Spleen (tissue), 11 donors: Measurements from ENCODE around the gene LPP. TPM values are rescaled to one million over a fixed set of nuclear protein-coding genes. Genes with fewer than 3 reads are reported as not detected.

Experiments used
- DNase-seq: peaks from one replicate; pipeline ENCODE4 v3.0.0-alpha.2; 2020
- H3K27ac ChIP-seq, 8 donors: fragments of 200-600 bp; sonication (generic) in 7 of 8; 1 replicate in 4 of 8; 2 replicates in 4 of 8; pipeline versions ENCODE4 v1.5.0 to v1.8.0; 2016 to 2021; ENCODE audit warnings: inconsistent platforms in 4 of 8, mild to moderate bottlenecking in 4 of 8, moderate library complexity in 1 of 8
- H3K27me3 ChIP-seq, 7 donors: fragments of 200-600 bp; sonication (generic) in 6 of 7; replicated peaks in 1 of 7; 1 replicate in 4 of 7; 2 replicates in 3 of 7; pipeline versions ENCODE4 v1.5.0 to v1.8.0; 2016 to 2021; ENCODE audit warnings: inconsistent platforms in 3 of 7, mild to moderate bottlenecking in 1 of 7
- H3K36me3 ChIP-seq, 6 donors: fragments of 200-600 bp; sonication (generic) in 5 of 6; 1 replicate in 4 of 6; 2 replicates in 2 of 6; pipeline versions ENCODE4 v1.5.0 to v1.8.0; 2016 to 2021; ENCODE audit warnings: inconsistent platforms in 2 of 6
- H3K4me1 ChIP-seq, 6 donors: fragments of 200-600 bp; sonication (generic) in 5 of 6; 1 replicate in 3 of 6; 2 replicates in 3 of 6; pipeline versions ENCODE4 v1.5.0 to v1.8.0; 2016 to 2021; ENCODE audit warnings: inconsistent platforms in 3 of 6
- H3K4me3 ChIP-seq, 8 donors: fragments of 200-600 bp; sonication (generic) in 7 of 8; 1 replicate in 4 of 8; 2 replicates in 4 of 8; pipeline versions ENCODE4 v1.5.0 to v1.8.0; 2016 to 2021; ENCODE audit warnings: inconsistent platforms in 4 of 8, mild to moderate bottlenecking in 4 of 8, moderate library complexity in 2 of 8
- H3K9me3 ChIP-seq, 8 donors: fragments of 200-600 bp; sonication (generic) in 7 of 8; 1 replicate in 4 of 8; 2 replicates in 4 of 8; pipeline versions ENCODE4 v1.5.0 to v1.8.0; 2016 to 2021; ENCODE audit warnings: inconsistent platforms in 4 of 8
- POLR2A ChIP-seq, 3 donors: fragments of 450-650 bp; IDR thresholded peaks; one replicate each; pipeline ENCODE4 v1.5.1; 2017; ENCODE audit warnings: antibody characterized with exemption in 3 of 3, mild to moderate bottlenecking in 1 of 3
- POLR2AphosphoS5 ChIP-seq, 3 donors: sonication (generic); formaldehyde crosslinking; IDR thresholded peaks; one replicate each; pipeline ENCODE4 v1.5.1; 2017; ENCODE audit warnings: antibody characterized with exemption in 3 of 3
- WGBS, 5 donors: extraction: QIAGEN DNeasy Blood & Tissue Kit in 3 of 5; methylation state at CpG; one replicate each; pipeline versions ENCODE4 v1.1.5 to v1.1.7; 2013 to 2018; 5-methylcytosine and 5-hydroxymethylcytosine counted together
- intact Hi-C: fragments of 100-400 bp; cut with DNase I; formaldehyde crosslinking; loops from one replicate; pipeline ENCODE4 v1.15.0; 2023; ENCODE audit warnings: low total_unique reads
- polyA plus RNA-seq, 3 donors: library from polyadenylated mRNA; stranded (reverse); fragments of 200-250 nt; gene quantifications; one replicate each; pipeline ENCODE4 v1.2.1, GENCODE V29; 2013
- total RNA-seq, 7 donors: library from RNA; depleted of rRNA in 3 of 7; stranded (reverse); fragments of >200 nt in 3 of 7; fragmentation: NEBNext Ultra II Directional in 4 of 7; extraction: Animal tissue kit (Norgen Biotek cat#: 25700) in 4 of 7; gene quantifications; one replicate each; pipeline versions ENCODE4 v1.1.0 to v1.2.1, GENCODE V29; 2016 to 2021
- TF ChIP-seq, protein P1 (sequence below), 11 experiments: fragments of 200-600 bp in 7 of 11; fragments of 450-650 bp in 4 of 11; sonication (generic) in 4 of 11; IDR thresholded peaks in 8 of 11; conservative IDR thresholded peaks in 3 of 11; 1 replicate in 7 of 11; 2 replicates in 4 of 11; pipeline versions ENCODE4 v1.4.0 to v1.8.0; 2016 to 2021; ENCODE audit warnings: antibody characterized with exemption in 11 of 11, inconsistent platforms in 4 of 11, mild to moderate bottlenecking in 1 of 11
- donor health status: healthy with polysubstance abuse.
- donor health status: DM: no; HTN: no; CAD: no; lungs with moderate emphysema.
- donor health status: DM: no; HTN: no; CAD: no.
- donor health status: Bipolar disorder and iron deficiency.
- donor health status: healthy.
- donor health status: DM: no; HTN: no; CAD: no.
- donor health status: DM: yes; HTN: yes; CAD: no.

Gene LPP
- total and polyA plus RNA-seq, 10 donors = 2.4 to 270 (median 156) TPM

DNA sequence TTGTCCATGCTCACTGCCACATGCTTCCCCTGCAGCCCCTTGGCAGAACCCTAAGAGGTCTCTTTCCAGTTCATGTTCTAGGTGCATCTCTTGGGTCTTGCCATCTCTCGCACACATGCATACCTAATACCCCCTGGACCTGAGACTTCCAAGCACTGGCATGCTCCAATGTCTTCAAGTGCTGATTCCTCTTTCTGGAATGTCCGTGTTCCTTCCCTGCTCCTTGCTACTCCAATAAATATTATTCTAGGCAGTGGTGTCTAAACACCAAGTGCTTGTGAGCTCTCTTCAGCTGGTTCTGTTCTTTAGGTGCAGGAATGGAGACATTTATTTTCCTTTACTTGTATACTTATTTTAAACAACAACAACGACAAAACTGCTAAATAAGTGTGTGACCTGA lies 370.1 kb downstream of the LPP start:
- intact Hi-C loops = no loop called here
- 60 to 96% (median 65%) methylated on average over 3 of the region's 3 CpGs for WGBS, 5 donors
- no peak overlapping the region for H3K4me3 ChIP-seq
- peaks cover 0 to 37% (median 4%) of the 10 kb centered on the region in 6 donors for H3K36me3 ChIP-seq
- H3K27ac ChIP-seq = no peak overlapping the region
- TF ChIP-seq, protein P1, sequence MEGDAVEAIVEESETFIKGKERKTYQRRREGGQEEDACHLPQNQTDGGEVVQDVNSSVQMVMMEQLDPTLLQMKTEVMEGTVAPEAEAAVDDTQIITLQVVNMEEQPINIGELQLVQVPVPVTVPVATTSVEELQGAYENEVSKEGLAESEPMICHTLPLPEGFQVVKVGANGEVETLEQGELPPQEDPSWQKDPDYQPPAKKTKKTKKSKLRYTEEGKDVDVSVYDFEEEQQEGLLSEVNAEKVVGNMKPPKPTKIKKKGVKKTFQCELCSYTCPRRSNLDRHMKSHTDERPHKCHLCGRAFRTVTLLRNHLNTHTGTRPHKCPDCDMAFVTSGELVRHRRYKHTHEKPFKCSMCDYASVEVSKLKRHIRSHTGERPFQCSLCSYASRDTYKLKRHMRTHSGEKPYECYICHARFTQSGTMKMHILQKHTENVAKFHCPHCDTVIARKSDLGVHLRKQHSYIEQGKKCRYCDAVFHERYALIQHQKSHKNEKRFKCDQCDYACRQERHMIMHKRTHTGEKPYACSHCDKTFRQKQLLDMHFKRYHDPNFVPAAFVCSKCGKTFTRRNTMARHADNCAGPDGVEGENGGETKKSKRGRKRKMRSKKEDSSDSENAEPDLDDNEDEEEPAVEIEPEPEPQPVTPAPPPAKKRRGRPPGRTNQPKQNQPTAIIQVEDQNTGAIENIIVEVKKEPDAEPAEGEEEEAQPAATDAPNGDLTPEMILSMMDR (IDR thresholded peaks at IDR 0.05 in 8 of 11, conservative IDR thresholded peaks at IDR 0.05 in 3 of 11) = no peak
- DNase-seq = no peak
- peaks cover 0 to 6% (median 0%) of the 10 kb centered on the region in 6 donors for H3K4me1 ChIP-seq
- no peaks in the 10 kb centered on the region for H3K9me3 ChIP-seq
- H3K27me3 ChIP-seq = no peaks in the 10 kb centered on the region

DNA sequence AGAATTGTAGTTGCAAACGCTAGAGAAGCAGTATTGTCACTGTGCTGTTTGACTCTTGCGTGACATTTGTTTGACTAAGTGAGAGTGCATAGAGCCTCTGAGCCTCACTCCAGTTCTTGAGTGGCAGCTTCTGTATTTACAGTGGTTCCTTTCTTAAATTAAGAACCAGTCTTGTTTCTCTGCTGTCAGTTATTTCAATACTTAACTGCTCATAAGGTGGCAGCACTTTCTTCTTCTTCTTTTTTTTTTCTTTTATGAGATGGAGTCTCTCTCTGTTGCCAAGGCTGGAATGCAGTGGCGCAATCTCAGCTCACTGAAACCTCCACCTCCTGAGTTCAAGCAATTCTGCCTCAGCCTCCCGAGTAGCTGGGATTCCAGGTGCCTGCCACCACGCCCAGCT lies 372.1 kb downstream of the LPP start:
- Histone ChIP-seq H3K27ac (no peak overlapping the region), H3K36me3 (peaks cover 0 to 37% (median 4%) of the 10 kb centered on the region in 6 donors), H3K9me3 (no peaks in the 10 kb centered on the region), H3K4me1 (peaks cover 0 to 6% (median 0%) of the 10 kb centered on the region in 6 donors), H3K4me3 (no peak overlapping the region), H3K27me3 (no peaks in the 10 kb centered on the region)
- no peak for TF ChIP-seq POLR2AphosphoS5 (IDR thresholded peaks at IDR 0.05)
- TF ChIP-seq, protein P1 (IDR thresholded peaks at IDR 0.05 in 8 of 11, conservative IDR thresholded peaks at IDR 0.05 in 3 of 11) = no peak
- TF ChIP-seq POLR2A (IDR thresholded peaks at IDR 0.05) = no peak
- no peak for DNase-seq
- intact Hi-C loops = no loop called here
- WGBS, 5 donors = 82 to 94% (median 85%) methylated on average over 5 of the region's 5 CpGs

DNA sequence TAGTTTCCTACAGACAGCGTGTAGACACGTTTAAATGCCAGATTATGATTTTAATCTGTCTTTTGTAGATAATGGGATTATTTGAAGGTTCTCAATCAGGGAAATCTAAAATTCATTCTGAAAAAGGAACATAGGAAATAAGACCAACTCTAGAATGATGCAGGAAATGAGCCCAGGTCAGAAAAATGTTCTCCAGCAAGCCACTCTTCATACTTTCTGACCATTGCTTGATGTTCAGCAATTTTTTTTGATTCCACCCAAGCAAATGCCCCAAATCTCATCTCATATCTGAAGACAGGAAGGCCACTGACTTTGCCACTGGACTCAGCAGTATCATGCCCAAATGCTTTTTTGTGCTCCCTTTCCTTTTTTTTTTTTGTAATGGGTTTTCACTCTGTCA lies 373.4 kb downstream of the LPP start:
- Histone ChIP-seq H3K9me3 (no peaks in the 10 kb centered on the region), H3K27me3 (no peaks in the 10 kb centered on the region), H3K27ac (no peak overlapping the region), H3K36me3 (peaks cover 0 to 37% (median 4%) of the 10 kb centered on the region in 6 donors), H3K4me3 (no peak overlapping the region), H3K4me1 (peaks cover 0 to 6% (median 0%) of the 10 kb centered on the region in 6 donors)
- TF ChIP-seq POLR2A (IDR thresholded peaks at IDR 0.05) (no peak), POLR2AphosphoS5 (IDR thresholded peaks at IDR 0.05) (no peak)
- TF ChIP-seq, protein P1 (IDR thresholded peaks at IDR 0.05 in 8 of 11, conservative IDR thresholded peaks at IDR 0.05 in 3 of 11) = no peak
- 90 to 100% (median 96%) methylated on average over 2 of the region's 2 CpGs for WGBS, 5 donors
- intact Hi-C loops = no loop called here
- DNase-seq = no peak

DNA sequence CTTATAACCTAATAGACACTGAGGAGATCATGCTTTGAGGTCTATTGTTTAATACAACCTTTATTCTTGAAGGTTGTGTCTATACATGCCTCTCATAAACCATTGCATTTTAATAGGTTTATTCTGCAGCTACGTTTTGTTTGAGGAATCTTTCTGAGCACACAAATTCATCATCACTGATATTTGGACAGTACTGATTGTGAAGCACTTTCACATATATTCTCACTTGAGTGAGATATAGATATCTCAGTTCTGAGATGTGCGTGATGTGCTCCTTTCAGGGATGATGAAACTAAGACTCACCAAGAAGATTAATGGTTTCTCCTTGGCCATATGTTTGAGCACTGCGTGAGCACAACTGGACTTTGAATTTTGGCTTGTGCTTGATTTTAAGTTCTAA lies 374.4 kb downstream of the LPP start:
- H3K27ac ChIP-seq = no peak overlapping the region
- peaks cover 0 to 37% (median 4%) of the 10 kb centered on the region in 6 donors for H3K36me3 ChIP-seq
- DNase-seq = no peak
- peaks cover 0 to 6% (median 0%) of the 10 kb centered on the region in 6 donors for H3K4me1 ChIP-seq
- 92 to 99% (median 95%) methylated on average over 3 of the region's 3 CpGs for WGBS, 5 donors
- no peaks in the 10 kb centered on the region for H3K27me3 ChIP-seq
- H3K9me3 ChIP-seq = no peaks in the 10 kb centered on the region
- intact Hi-C loops = no loop called here
- no peak for TF ChIP-seq POLR2A (IDR thresholded peaks at IDR 0.05)
- TF ChIP-seq POLR2AphosphoS5 (IDR thresholded peaks at IDR 0.05) = no peak
- TF ChIP-seq, protein P1 (IDR thresholded peaks at IDR 0.05 in 8 of 11, conservative IDR thresholded peaks at IDR 0.05 in 3 of 11) = no peak
- H3K4me3 ChIP-seq = no peak overlapping the region
